ENCODE data around the gene PSMC2.
"Not testable (repeated sequence)": the region's sequence is repeated elsewhere in the genome, so short reads cannot be mapped to it uniquely, and the experiment has no call there.

The PSMC2 gene

DNA sequence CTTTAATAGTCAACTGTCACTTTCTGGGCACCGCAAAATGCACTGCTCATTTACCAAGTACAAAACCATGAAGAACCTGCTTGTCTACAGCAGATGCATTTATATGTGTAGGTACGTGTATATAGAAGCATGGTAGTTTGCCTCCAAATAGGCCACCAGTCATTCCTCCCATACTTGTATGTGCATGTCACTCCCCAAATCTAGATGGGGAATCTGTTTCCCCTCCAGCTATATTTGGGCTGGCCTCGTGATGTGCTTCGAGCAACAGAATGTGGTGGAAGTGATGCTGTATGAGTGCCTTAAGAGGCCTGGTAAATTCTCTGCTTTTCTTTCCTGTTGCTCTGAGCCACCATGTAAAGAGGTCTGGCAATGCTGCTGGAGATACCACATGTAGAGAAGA lies 47.1 kb downstream of the PSMC2 start:
- H3K36me3 ChIP-seq (ENCODE audit: control insufficient read depth in 2 of 2, insufficient read depth in 2 of 2, low read length in 2 of 2) = no peaks in the 10 kb centered on the region
- no peak overlapping the region for H3K27ac ChIP-seq (ENCODE audit: low read length)
- no peaks in the 10 kb centered on the region for H3K9me3 ChIP-seq (ENCODE audit: control insufficient read depth in 2 of 2, low read length in 2 of 2)
- H3K4me1 ChIP-seq (ENCODE audit: control insufficient read depth, insufficient read depth, low read length) = no peaks in the 10 kb centered on the region
- no peaks in the 10 kb centered on the region for H3K27me3 ChIP-seq (ENCODE audit: control insufficient read depth in 1 of 2, insufficient read depth in 2 of 2, low read length in 2 of 2)
- no peak overlapping the region for H3K9ac ChIP-seq (ENCODE audit: low read length in 2 of 2)
- H3K4me3 ChIP-seq (ENCODE audit: low read length in 2 of 2) = no peak overlapping the region

DNA sequence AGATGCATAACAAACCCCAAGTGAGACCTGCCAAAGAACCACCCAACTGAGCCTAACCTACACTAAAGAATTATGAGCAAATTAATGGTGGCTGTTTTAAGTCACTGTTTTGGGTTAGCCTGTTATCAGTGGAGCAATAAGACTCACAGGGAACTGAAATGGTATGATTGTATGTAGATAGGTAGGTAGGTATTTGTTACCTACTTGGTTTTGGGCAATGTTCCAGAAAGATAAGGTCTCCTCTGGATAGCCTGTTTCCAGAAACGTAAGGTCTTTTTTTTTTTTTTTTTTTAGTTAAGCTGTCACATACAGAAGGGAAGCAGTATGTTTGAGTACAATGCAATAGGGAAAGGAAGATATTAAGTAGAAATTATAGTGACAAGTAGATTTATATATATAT lies 47.6 kb downstream of the PSMC2 start:
- Histone ChIP-seq H3K9me3 (ENCODE audit: control insufficient read depth in 2 of 2, low read length in 2 of 2) (no peaks in the 10 kb centered on the region), H3K4me1 (ENCODE audit: control insufficient read depth, insufficient read depth, low read length) (no peaks in the 10 kb centered on the region), H3K4me3 (ENCODE audit: low read length in 2 of 2) (no peak overlapping the region), H3K27me3 (ENCODE audit: control insufficient read depth in 1 of 2, insufficient read depth in 2 of 2, low read length in 2 of 2) (no peaks in the 10 kb centered on the region), H3K27ac (ENCODE audit: low read length) (no peak overlapping the region), H3K36me3 (ENCODE audit: control insufficient read depth in 2 of 2, insufficient read depth in 2 of 2, low read length in 2 of 2) (no peaks in the 10 kb centered on the region), H3K9ac (ENCODE audit: low read length in 2 of 2) (no peak overlapping the region)

DNA sequence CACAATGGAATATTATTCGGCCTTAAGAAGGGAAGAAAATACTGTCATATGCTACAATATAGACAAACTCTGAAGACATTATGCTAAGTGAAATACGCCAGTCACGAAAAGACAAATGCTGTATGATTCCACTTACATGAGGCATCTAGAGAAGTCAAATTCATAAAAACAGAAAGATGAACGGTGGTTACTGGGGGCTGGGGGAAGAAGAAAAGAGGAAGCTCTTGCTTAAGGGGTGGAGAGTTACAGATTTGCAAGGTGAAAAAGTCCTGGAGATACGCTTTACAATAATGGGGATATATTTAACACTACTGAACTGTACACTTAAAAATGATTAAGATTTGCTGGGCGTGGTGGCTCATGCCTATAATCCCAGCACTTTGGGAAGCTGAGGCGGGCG lies 49.0 kb downstream of the PSMC2 start:
- no peaks in the 10 kb centered on the region for H3K4me1 ChIP-seq (ENCODE audit: control insufficient read depth, insufficient read depth, low read length)
- no peaks in the 10 kb centered on the region for H3K27me3 ChIP-seq (ENCODE audit: control insufficient read depth in 1 of 2, insufficient read depth in 2 of 2, low read length in 2 of 2)
- no peak overlapping the region for H3K27ac ChIP-seq (ENCODE audit: low read length)
- H3K9me3 ChIP-seq (ENCODE audit: control insufficient read depth in 2 of 2, low read length in 2 of 2) = no peaks in the 10 kb centered on the region
- H3K9ac ChIP-seq (ENCODE audit: low read length in 2 of 2) = no peak overlapping the region
- H3K4me3 ChIP-seq (ENCODE audit: low read length in 2 of 2) = no peak overlapping the region
- no peaks in the 10 kb centered on the region for H3K36me3 ChIP-seq (ENCODE audit: control insufficient read depth in 2 of 2, insufficient read depth in 2 of 2, low read length in 2 of 2)

DNA sequence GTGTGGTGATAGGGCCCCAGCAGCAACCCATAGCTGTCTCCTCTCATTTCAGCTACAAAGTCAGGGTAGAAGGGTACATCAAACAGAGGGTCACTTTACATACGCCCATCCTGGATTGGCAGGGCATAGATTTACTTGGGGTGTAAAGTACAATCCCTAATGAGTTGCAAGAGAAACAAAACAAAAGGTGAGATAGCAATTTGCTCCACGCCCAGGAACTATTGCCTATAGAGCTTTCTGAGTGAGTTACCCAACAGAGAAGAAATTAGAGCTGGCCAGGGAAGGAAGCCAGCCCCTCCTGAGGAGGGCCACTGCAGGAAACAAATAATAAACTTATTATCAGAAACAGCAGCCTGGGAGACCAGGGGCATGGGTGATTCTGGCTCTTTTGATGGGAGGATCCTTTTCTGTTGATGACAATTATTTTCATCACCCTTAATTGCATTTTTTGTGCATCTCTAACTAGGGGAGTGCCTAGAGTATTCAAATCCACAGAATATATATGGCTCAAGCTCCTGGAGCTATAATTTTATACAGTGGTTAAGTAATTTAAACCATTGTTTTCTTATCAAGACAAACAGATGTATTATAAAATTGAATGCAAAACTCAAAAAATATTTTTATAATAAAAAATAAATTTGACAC lies 51.2 kb downstream of the PSMC2 start:
- Histone ChIP-seq H3K27ac (ENCODE audit: low read length) (no peak overlapping the region), H3K9ac (ENCODE audit: low read length in 2 of 2) (no peak overlapping the region), H3K9me3 (ENCODE audit: control insufficient read depth in 2 of 2, low read length in 2 of 2) (no peaks in the 10 kb centered on the region), H3K4me3 (ENCODE audit: low read length in 2 of 2) (no peak overlapping the region), H3K36me3 (ENCODE audit: control insufficient read depth in 2 of 2, insufficient read depth in 2 of 2, low read length in 2 of 2) (no peaks in the 10 kb centered on the region), H3K4me1 (ENCODE audit: control insufficient read depth, insufficient read depth, low read length) (no peaks in the 10 kb centered on the region), H3K27me3 (ENCODE audit: control insufficient read depth in 1 of 2, insufficient read depth in 2 of 2, low read length in 2 of 2) (no peaks in the 10 kb centered on the region)

DNA sequence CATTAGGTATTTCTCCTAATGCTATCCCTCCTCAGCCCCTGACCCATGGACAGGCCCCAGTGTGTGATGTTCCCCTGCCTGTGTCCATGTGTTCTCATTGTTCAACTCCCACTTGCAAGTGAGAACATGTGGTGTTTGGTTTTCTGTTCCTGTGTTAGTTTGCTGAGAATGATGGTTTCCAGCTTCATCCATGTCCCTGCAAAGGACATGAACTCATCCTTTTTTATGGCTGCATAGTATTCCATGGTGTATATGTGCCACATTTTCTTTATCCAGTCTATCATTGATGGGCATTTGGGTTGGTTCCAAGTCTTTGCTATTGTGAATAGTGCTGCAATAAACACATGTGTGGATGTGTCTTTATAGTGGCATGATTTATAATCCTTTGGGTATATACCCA lies 52.2 kb downstream of the PSMC2 start:
- not testable (repeated sequence) for H3K36me3 ChIP-seq (ENCODE audit: control insufficient read depth in 2 of 2, insufficient read depth in 2 of 2, low read length in 2 of 2); H3K9ac ChIP-seq (ENCODE audit: low read length in 2 of 2); H3K9me3 ChIP-seq (ENCODE audit: control insufficient read depth in 2 of 2, low read length in 2 of 2); H3K27me3 ChIP-seq (ENCODE audit: control insufficient read depth in 1 of 2, insufficient read depth in 2 of 2, low read length in 2 of 2); H3K4me1 ChIP-seq (ENCODE audit: control insufficient read depth, insufficient read depth, low read length); H3K27ac ChIP-seq (ENCODE audit: low read length); H3K4me3 ChIP-seq (ENCODE audit: low read length in 2 of 2)

DNA sequence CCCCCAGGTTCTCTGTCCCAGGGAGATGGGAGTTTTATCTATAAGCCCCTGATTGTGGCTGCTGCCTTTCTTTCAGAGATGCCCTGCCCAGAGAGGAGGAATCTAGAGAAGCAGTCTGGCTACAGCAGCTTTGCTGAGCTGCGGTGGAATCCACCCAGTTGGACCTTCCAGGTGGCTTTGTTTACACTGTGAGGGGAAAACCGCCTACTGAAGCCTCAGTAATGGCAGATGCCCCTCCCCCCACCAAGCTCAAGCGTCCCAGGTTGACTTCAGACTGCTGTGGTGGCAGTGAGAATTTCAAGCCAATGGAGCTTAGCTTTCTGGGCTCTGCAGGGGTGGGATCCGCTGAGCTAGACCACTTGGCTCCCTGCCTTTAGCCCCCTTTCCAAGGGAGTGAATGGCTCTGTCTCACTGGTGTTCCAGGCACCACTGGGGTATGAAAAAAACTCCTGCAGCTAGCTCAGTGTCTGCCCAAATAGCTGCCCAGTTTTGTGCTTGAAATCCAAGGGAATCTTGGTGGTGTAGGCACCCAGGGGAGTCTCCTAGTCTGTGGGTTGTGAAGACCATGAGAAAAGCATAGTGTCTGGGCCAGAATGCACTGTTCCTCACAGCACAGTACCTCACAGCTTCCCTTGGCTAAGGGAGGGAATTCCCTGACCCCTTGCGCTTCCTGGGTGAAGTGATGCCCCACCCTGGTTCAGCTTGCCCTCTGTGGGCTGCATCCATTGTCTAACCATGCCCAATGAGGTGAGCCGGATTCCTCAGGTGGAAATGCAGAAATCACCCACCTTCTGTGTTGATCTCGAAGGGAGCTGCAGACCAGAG lies 58.6 kb downstream of the PSMC2 start:
- H3K27ac ChIP-seq (ENCODE audit: low read length); H3K27me3 ChIP-seq (ENCODE audit: control insufficient read depth in 1 of 2, insufficient read depth in 2 of 2, low read length in 2 of 2); H3K4me3 ChIP-seq (ENCODE audit: low read length in 2 of 2); H3K9me3 ChIP-seq (ENCODE audit: control insufficient read depth in 2 of 2, low read length in 2 of 2); H3K4me1 ChIP-seq (ENCODE audit: control insufficient read depth, insufficient read depth, low read length); H3K9ac ChIP-seq (ENCODE audit: low read length in 2 of 2); H3K36me3 ChIP-seq (ENCODE audit: control insufficient read depth in 2 of 2, insufficient read depth in 2 of 2, low read length in 2 of 2): not testable (repeated sequence)

DNA sequence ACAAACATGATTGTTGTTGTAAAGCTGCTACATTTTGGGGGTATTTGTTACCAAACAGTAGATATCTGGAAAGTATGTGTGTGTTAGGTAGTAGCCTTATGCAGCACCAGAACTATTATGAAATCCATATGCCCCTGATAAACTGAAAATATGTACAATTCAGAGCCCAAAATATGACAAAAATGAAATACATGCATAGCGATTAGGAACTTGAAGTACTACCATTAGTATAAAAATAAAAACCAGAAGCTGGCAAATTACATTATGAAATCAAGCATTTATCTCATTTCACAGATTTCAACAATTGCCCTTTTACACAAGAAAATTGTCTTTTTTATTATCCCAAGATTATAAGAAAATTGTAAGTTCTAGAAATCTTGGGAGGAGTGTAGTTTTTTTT lies 64.7 kb downstream of the PSMC2 start:
- no peaks in the 10 kb centered on the region for H3K9me3 ChIP-seq (ENCODE audit: control insufficient read depth in 2 of 2, low read length in 2 of 2)
- no peaks in the 10 kb centered on the region for H3K4me1 ChIP-seq (ENCODE audit: control insufficient read depth, insufficient read depth, low read length)
- H3K9ac ChIP-seq (ENCODE audit: low read length in 2 of 2) = no peak overlapping the region
- H3K36me3 ChIP-seq (ENCODE audit: control insufficient read depth in 2 of 2, insufficient read depth in 2 of 2, low read length in 2 of 2) = no peaks in the 10 kb centered on the region
- H3K27ac ChIP-seq (ENCODE audit: low read length) = no peak overlapping the region
- H3K27me3 ChIP-seq (ENCODE audit: control insufficient read depth in 1 of 2, insufficient read depth in 2 of 2, low read length in 2 of 2) = no peaks in the 10 kb centered on the region
- H3K4me3 ChIP-seq (ENCODE audit: low read length in 2 of 2) = no peak overlapping the region

DNA sequence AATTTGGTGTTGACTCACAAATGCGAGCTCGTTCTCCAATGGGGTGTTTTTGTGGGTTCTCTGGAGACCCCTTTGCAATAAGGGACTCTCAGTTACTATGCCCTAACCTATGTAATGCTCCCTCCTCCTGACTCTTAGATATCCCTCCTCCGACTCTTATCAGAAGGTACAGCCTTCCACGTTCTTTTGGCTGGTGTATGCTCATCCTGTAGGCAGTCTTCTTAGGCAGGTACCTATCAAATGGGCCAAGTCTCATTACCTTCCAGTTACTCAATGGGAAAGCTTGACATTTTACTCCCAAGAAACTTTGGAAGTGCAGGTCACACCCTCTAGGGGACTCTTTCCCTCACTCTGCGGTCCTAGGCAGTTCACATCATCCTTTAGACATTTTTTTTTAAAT lies 66.0 kb downstream of the PSMC2 start:
- no peaks in the 10 kb centered on the region for H3K27me3 ChIP-seq (ENCODE audit: control insufficient read depth in 1 of 2, insufficient read depth in 2 of 2, low read length in 2 of 2)
- H3K27ac ChIP-seq (ENCODE audit: low read length) = no peak overlapping the region
- no peak overlapping the region for H3K9ac ChIP-seq (ENCODE audit: low read length in 2 of 2)
- H3K9me3 ChIP-seq (ENCODE audit: control insufficient read depth in 2 of 2, low read length in 2 of 2) = no peaks in the 10 kb centered on the region
- H3K4me1 ChIP-seq (ENCODE audit: control insufficient read depth, insufficient read depth, low read length) = no peaks in the 10 kb centered on the region
- no peaks in the 10 kb centered on the region for H3K36me3 ChIP-seq (ENCODE audit: control insufficient read depth in 2 of 2, insufficient read depth in 2 of 2, low read length in 2 of 2)
- no peak overlapping the region for H3K4me3 ChIP-seq (ENCODE audit: low read length in 2 of 2)

DNA sequence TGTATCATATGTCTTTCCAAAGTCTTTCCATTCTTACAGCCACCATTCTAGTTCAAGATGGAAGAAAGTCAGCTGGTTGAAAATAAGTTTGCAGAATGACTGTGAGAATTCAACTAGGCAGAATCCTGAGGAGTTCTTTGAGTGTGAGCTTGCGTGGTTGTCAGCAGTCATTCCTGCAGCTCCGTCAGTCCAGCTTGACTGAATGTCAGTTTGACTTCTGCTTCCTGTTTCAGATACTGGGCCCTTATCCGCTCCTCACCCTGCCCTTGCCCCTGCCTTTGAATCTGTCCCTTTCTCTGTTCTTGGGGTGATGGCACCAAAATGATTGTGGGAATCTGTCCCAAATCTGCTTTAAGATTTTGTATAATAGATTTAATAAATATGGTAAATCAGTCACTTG lies 70.8 kb downstream of the PSMC2 start:
- no peaks in the 10 kb centered on the region for H3K4me1 ChIP-seq (ENCODE audit: control insufficient read depth, insufficient read depth, low read length)
- no peak overlapping the region for H3K9ac ChIP-seq (ENCODE audit: low read length in 2 of 2)
- no peaks in the 10 kb centered on the region for H3K9me3 ChIP-seq (ENCODE audit: control insufficient read depth in 2 of 2, low read length in 2 of 2)
- H3K36me3 ChIP-seq (ENCODE audit: control insufficient read depth in 2 of 2, insufficient read depth in 2 of 2, low read length in 2 of 2) = no peaks in the 10 kb centered on the region
- no peak overlapping the region for H3K27ac ChIP-seq (ENCODE audit: low read length)
- H3K27me3 ChIP-seq (ENCODE audit: control insufficient read depth in 1 of 2, insufficient read depth in 2 of 2, low read length in 2 of 2) = no peaks in the 10 kb centered on the region
- H3K4me3 ChIP-seq (ENCODE audit: low read length in 2 of 2) = no peak overlapping the region
